HG03354 (cell line): ENCODE measurements around the gene ZNF416.

Experiments used
- ATAC-seq: cut with Tn5 transposase; IDR thresholded peaks from one replicate; pipeline ENCODE4 v1.9.1; 2021; ENCODE audit warnings: mild to moderate bottlenecking; ENCODE audit not compliant: unreplicated experiment, poor library complexity, severe bottlenecking

ZNF416 gene

GRCh38 chr19:57559404-57560025, 19.2 kb downstream of the ZNF416 start, which contains the start of gene ZNF550:
Gene ZNF550, minus strand, starts transcription at chr19:57559863. Its CDS starts 181 bp downstream, at chr19:57559682.
- ATAC-seq: peak; percentile 95

- peak; percentile 34 for ATAC-seq
Measured at GRCh38 chr19:57559008-57559403, 19.7 kb downstream of the ZNF416 start.

DNA sequence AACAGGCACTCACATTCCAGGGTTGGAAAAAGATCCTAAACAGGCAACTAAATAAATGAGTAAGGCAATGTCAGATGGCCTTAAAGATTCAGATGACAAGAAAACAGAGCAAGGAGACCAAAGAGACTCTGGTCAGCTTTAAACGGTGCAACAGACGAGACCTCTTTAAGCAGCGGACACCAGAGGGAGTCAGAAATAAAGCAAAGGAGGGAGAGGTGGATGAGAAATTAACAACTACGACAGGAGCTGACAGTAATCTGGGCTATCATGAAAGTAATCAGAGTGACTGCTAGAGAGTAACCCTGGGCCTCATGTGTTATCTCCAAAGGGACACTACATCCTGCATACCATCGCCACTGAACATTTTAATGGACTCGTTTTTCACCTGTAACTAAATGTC, 20.2 kb downstream of the ZNF416 start:
- no peak for ATAC-seq

GRCh38 chr19:57557659-57558058, 21.1 kb downstream of the ZNF416 start:
- ATAC-seq: no peak

DNA sequence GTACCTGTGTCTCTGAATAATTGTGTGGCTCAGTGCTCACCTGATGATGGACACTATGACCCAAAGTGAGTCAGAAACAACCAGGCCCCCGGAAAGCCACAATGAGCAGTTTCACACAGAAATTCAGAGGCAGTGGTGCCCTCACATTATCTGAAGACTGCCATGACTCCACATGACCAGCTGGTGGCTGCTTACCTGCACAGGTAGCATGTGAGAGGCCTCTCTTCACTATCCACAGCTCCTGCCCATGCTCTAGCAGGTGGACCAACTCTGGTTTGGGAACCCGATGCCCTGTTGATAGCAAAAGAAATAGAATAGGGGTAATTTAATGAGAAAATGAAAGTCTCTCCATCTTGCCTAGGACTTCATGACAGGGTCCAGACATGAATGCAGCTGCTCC, 26.3 kb downstream of the ZNF416 start:
- ATAC-seq: no peak

GRCh38 chr19:57546513-57546912, 32.2 kb downstream of the ZNF416 start:
- no peak for ATAC-seq

DNA sequence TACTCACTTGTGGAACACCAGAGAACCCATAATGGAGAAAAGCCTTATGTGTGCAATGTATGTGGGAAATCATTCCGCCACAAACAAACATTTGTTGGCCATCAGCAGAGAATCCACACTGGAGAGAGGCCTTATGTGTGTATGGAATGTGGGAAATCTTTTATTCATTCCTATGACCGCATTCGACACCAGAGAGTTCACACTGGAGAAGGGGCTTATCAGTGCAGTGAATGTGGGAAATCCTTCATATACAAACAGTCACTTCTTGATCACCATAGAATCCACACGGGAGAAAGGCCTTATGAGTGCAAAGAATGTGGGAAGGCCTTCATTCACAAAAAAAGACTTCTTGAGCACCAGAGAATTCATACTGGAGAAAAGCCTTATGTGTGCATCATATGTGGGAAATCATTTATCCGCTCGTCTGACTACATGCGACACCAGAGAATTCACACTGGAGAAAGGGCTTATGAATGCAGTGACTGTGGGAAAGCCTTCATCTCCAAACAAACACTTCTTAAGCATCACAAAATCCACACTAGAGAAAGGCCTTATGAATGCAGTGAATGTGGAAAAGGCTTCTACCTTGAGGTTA, 40.7 kb downstream of the ZNF416 start:
- ATAC-seq: no peak

- ATAC-seq: peak; percentile 99
Measured at GRCh38 chr19:57527136-57527881, 51.4 kb downstream of the ZNF416 start, which contains the start of gene ZNF549. Gene ZNF549, plus strand, starts transcription at chr19:57527356. Its CDS starts 218 bp downstream, at chr19:57527574.
